Measurements from ENCODE around the gene SLIT3. TPM values are rescaled to one million over a fixed set of nuclear protein-coding genes. Genes with fewer than 3 reads are reported as not detected.
A peak's percentile ranks its signal among the peaks of the same experiment; 100 is the strongest.

Gene SLIT3
- total RNA-seq, 1 donor from 2014 or later, result 3.5 TPM

- no peak for ATAC-seq
Observed at GRCh38 chr5:168848569-168848968, 452.4 kb downstream of the SLIT3 start.

GRCh38 chr5:168847511-168848073, 453.3 kb downstream of the SLIT3 start:
- ATAC-seq, result no peak

- no peak for ATAC-seq
Observed at GRCh38 chr5:168844922-168845296, 456.0 kb downstream of the SLIT3 start.

GRCh38 chr5:168844016-168844921, 456.7 kb downstream of the SLIT3 start:
- ATAC-seq, result no peak

GRCh38 chr5:168843277-168844015, 457.5 kb downstream of the SLIT3 start:
- no peak for ATAC-seq

- no peak for ATAC-seq
Observed at GRCh38 chr5:168842571-168843205, 458.3 kb downstream of the SLIT3 start.

GRCh38 chr5:168837852-168838251, 463.1 kb downstream of the SLIT3 start:
- ATAC-seq, result no peak

GRCh38 chr5:168836603-168837231, 464.2 kb downstream of the SLIT3 start:
- ATAC-seq, result no peak

- ATAC-seq, result no peak
Observed at GRCh38 chr5:168833936-168834335, 467.0 kb downstream of the SLIT3 start.

- ATAC-seq, result no peak
Observed at GRCh38 chr5:168833383-168833782, 467.6 kb downstream of the SLIT3 start.

GRCh38 chr5:168832308-168832707, 468.6 kb downstream of the SLIT3 start:
- ATAC-seq, result no peak

- ATAC-seq, result no peak
Observed at GRCh38 chr5:168831383-168831782, 469.6 kb downstream of the SLIT3 start.

- ATAC-seq, result no peak
Observed at GRCh38 chr5:168830833-168831232, 470.1 kb downstream of the SLIT3 start.

GRCh38 chr5:168829922-168830417, 471.0 kb downstream of the SLIT3 start:
- no peak for ATAC-seq

- ATAC-seq, result no peak
Observed at GRCh38 chr5:168829044-168829443, 471.9 kb downstream of the SLIT3 start.

- no peak for ATAC-seq
Observed at GRCh38 chr5:168827636-168828035, 473.3 kb downstream of the SLIT3 start.

GRCh38 chr5:168826246-168826725, 474.7 kb downstream of the SLIT3 start:
- ATAC-seq, result peak; percentile 58

- peak; percentile 68 for ATAC-seq
Observed at GRCh38 chr5:168822745-168823281, 478.1 kb downstream of the SLIT3 start.

GRCh38 chr5:168822248-168822744, 478.6 kb downstream of the SLIT3 start:
- no peak for ATAC-seq

- no peak for ATAC-seq
Observed at GRCh38 chr5:168820874-168821273, 480.1 kb downstream of the SLIT3 start.

- no peak for ATAC-seq
Observed at GRCh38 chr5:168819004-168819621, 481.8 kb downstream of the SLIT3 start.
